GM18909 (cell line): ENCODE measurements around the gene BICDL2.

Source experiments
- ATAC-seq: cut with Tn5 transposase; IDR thresholded peaks from one replicate; pipeline ENCODE4 v1.9.1; 2021; ENCODE audit warnings: mild to moderate bottlenecking; ENCODE audit not compliant: unreplicated experiment, poor library complexity

The BICDL2 gene

GRCh38 chr16:2988590-2989099 is 48.1 kb downstream of the BICDL2 start:
- ATAC-seq: no peak

GRCh38 chr16:2987833-2988232 is 48.9 kb downstream of the BICDL2 start:
- ATAC-seq: no peak

GRCh38 chr16:2987286-2987685 is 49.5 kb downstream of the BICDL2 start:
- no peak for ATAC-seq

DNA sequence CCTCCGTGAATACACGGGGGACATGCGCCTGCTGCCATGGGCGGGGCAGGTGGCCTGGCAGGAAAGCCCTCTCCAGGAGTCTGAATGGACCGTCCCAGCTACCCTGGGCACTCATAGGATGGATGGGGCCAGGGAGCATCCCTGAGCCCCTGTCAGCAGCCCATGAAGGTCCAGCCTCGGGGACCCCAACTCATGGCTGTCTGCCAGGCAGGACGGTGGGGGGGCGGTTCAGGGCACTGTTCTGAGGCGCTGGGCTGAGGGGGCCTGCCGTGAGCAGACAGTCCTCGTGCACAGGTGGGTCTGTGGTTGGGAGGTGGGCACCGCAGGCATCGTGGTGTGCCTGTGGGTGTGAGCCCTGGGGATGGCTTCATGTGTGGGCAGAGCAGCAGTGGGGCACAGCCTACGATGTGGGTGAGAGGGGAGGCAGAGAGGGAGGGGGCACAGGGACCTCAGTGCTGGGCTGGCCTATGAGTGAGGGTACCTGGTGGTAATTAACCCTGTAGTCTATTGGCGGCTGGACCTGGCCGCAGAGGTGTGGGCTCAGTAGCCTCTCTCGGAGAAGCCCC is 50.0 kb downstream of the BICDL2 start:
- ATAC-seq: no peak

DNA sequence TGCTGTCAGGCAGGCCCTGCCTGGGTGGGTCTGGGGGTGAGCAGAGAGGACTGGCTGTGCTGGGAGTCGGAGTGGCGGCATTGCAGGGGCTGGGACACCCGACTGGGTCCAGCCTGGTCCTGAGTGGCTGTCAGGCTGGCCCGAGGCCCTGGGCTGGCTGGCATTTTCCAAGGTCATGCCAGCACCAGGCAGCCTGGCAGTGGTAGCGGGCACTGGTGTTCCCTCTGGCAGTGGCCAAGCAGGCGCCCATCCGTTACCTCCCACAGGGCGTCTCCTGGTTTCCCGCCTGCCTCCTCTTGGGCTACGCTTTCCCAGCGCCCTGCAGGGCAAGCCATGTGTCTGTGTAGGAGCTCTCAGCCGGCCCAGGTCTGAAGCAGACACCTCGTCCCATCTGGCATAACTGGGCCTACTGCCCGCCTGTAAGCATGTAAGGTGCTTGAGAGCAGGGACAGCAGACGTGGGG is 50.8 kb downstream of the BICDL2 start:
- no peak for ATAC-seq

DNA sequence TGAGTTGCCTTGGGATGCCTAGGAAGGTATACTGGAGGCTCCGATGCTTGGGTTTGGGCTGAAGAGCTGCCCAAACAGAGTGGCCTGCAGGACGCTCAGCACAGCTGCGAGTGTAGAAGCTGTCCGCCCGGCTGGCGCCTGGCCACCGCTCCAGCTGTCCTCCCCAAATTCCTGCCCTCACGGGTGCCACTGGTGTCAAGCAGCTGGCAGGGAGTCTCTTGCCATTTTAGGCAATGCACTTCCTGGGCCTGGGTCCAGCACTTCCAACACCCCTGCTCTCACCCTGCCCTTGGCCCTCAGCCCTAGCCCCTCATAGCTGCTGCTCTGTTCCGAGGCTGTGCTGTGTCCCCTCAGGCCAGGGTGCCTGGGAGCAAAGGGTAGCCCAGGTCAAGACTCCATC is 51.3 kb downstream of the BICDL2 start:
- ATAC-seq: no peak

DNA sequence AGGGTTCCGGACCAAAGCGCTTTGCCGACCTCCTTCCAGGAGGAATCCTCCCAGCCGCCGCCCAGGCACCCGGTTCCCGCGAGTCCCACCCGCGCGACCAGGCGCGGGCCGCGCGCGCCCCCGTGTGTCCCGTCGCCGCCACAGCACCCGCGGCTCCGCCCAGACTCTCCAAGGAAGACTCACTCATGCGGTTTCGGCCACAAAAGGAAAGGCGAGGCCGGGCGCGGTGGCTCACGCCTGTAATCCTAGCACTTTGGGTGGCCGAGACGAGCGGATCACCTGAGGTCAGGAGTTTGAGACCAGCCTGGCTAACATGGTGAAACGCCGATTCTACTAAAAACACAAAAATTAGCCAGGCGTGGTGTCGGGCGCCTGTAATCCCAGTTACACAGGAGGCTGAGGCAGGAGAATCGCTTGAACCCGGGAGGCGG is 53.0 kb downstream of the BICDL2 start:
- no peak for ATAC-seq

- no peak for ATAC-seq
Measured at GRCh38 chr16:2982402-2982801, 54.3 kb downstream of the BICDL2 start.

DNA sequence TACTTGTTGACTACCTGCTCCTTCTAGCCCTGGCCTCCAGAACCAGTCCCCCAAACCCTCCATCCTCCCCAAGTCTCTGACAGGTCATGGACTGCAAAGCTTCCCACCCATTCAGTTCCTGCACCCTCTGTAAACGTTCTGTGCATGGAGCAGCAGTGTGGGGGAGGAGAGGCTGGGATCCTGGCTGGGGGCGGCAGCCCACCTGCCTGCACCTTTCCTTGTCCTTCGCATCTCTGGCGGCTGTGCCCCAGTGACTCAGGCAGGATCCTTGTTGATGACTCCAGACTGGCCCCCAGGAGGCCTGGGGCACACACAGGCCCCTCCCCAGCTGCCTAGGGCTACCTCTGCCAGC is 54.9 kb downstream of the BICDL2 start:
- no peak for ATAC-seq

DNA sequence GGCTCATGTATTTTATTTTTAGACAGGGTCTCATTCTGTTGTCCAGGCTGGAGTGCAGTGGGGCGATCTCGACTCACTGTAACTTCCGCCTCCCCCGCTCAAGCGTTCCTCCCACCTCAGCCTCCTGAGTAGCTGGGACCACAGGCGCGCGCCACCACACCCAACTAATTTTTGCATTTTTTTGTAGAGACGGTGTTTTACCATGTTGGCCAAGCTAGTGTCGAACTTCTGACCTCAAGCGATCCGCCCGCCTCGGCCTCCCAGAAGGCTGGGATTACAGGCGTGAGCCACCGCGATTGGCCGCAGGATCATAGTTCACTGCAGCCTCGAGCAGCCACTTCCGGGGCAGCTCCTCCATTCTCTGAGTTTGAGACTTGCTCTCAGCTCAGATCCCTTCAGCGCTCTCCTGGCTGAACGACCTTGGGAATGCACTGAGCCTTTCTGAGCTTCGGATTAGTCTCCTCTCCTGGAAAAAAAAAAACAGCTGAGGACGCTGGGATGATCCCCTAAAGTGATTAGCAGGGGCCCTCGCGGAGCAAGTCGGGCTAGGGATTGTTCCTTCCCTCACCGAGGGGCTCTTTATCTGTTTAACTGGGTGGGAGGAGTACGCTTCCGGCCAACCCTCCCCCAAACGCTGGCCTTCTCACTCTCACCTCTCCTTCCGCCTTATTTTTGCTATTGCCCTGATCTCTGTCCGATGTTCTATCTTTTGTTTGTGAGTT is 55.4 kb downstream of the BICDL2 start:
- ATAC-seq: no peak

GRCh38 chr16:2980227-2981176 is 56.2 kb downstream of the BICDL2 start, which contains the start of gene PKMYT1:
Gene PKMYT1 (minus strand): TSS chr16:2980446. CDS start chr16:2979657, 789 bp downstream.
- peak; percentile 69 for ATAC-seq

GRCh38 chr16:2979669-2980226 is 57.0 kb downstream of the BICDL2 start:
- ATAC-seq: peak; percentile 12
